SK-N-SH treated with all-trans-retinoic acid at 6 μM for 48 hours (cell line): ENCODE data around the gene EIF5.
A peak's percentile ranks its signal among the peaks of the same experiment; 100 is the strongest.

ENCODE experiments used
- ATAC-seq: fragments of 200-7000 bp; cut with Tn5 transposase; 3 replicates; pipeline ENCODE4 v1.9.1; 2020; ENCODE audit warnings: mild to moderate bottlenecking, moderate library complexity
- ARNTL ChIP-seq: fragments of 450-650 bp; formaldehyde crosslinking; IDR thresholded peaks from 2 replicates; pipeline ENCODE4 v1.5.0; 2020; ENCODE audit warnings: low read depth, mild to moderate bottlenecking, moderate library complexity, borderline replicate concordance
- BACH2 ChIP-seq: fragments of 250-450 bp; sonication (Bioruptor Pico); IDR thresholded peaks from 2 replicates; pipeline ENCODE4 v1.9.0; 2021; ENCODE audit warnings: mild to moderate bottlenecking, borderline replicate concordance
- CSDC2 ChIP-seq: fragments of 250-450 bp; sonication (Bioruptor Pico); IDR thresholded peaks from 2 replicates; pipeline ENCODE4 v1.5.0; 2020; ENCODE audit warnings: mild to moderate bottlenecking, moderate library complexity
- ESRRG ChIP-seq: fragments of 250-450 bp; sonication (Bioruptor Pico); IDR thresholded peaks from 2 replicates; pipeline ENCODE4 v1.6.1; 2021; ENCODE audit warnings: mild to moderate bottlenecking
- GLIS3 ChIP-seq: fragments of 250-450 bp; sonication (Bioruptor Pico); IDR thresholded peaks from 2 replicates; pipeline ENCODE4 v1.5.0; 2020; ENCODE audit warnings: mild to moderate bottlenecking, moderate library complexity
- ISL1 ChIP-seq: fragments of 250-450 bp; sonication (Bioruptor Pico); IDR thresholded peaks from 2 replicates; pipeline ENCODE4 v2.1.2; 2022; ENCODE audit warnings: mild to moderate bottlenecking, moderate library complexity
- OSR1 ChIP-seq: fragments of 250-450 bp; sonication (Bioruptor Pico); IDR thresholded peaks from 2 replicates; pipeline ENCODE4 v1.8.0; 2022; ENCODE audit warnings: moderate library complexity, mild to moderate bottlenecking, inconsistent platforms
- PPARA ChIP-seq: fragments of 250-450 bp; sonication (Bioruptor Pico); IDR thresholded peaks from 2 replicates; pipeline ENCODE4 v1.5.0; 2020; ENCODE audit warnings: mild to moderate bottlenecking, borderline replicate concordance
- RARB ChIP-seq: fragments of 250-450 bp; sonication (Bioruptor Pico); IDR thresholded peaks from 2 replicates; pipeline ENCODE4 v1.8.0; 2021; ENCODE audit warnings: mild to moderate bottlenecking, moderate library complexity
- SNAI2 ChIP-seq: fragments of 250-450 bp; sonication (Bioruptor Pico); IDR thresholded peaks from 2 replicates; pipeline ENCODE4 v1.5.0; 2020; ENCODE audit warnings: mild to moderate bottlenecking, moderate library complexity
- TCF4 ChIP-seq: fragments of 250-450 bp; sonication (Bioruptor Pico); IDR thresholded peaks from 2 replicates; pipeline ENCODE4 v1.8.0; 2021; ENCODE audit warnings: mild to moderate bottlenecking, moderate library complexity, borderline replicate concordance
- TOX ChIP-seq: fragments of 250-450 bp; sonication (Bioruptor Pico); IDR thresholded peaks from 2 replicates; pipeline ENCODE4 v1.8.0; 2021; ENCODE audit warnings: mild to moderate bottlenecking, moderate library complexity, borderline replicate concordance
- ZC3H10 ChIP-seq: fragments of 250-450 bp; sonication (Bioruptor Pico); IDR thresholded peaks from 2 replicates; pipeline ENCODE4 v1.5.1; 2021; ENCODE audit warnings: mild to moderate bottlenecking, moderate library complexity
- ZFP3 ChIP-seq: fragments of 250-450 bp; sonication (Bioruptor Pico); IDR thresholded peaks from 2 replicates; pipeline ENCODE4 v1.5.0; 2020; ENCODE audit warnings: mild to moderate bottlenecking, moderate library complexity
- ZNF565 ChIP-seq: fragments of 450-650 bp; formaldehyde crosslinking; conservative IDR thresholded peaks from 2 replicates; pipeline ENCODE4 v1.5.0; 2020; ENCODE audit warnings: low read depth, mild to moderate bottlenecking, moderate library complexity
- ZNF70 ChIP-seq: fragments of 450-650 bp; formaldehyde crosslinking; IDR thresholded peaks from 2 replicates; pipeline ENCODE4 v1.5.0; 2020; ENCODE audit warnings: mild to moderate bottlenecking, moderate library complexity
- TF ChIP-seq, protein P1 (sequence below): fragments of 250-450 bp; sonication (Bioruptor Pico); IDR thresholded peaks from 2 replicates; pipeline ENCODE4 v1.8.0; 2021; ENCODE audit warnings: low read depth, mild to moderate bottlenecking, moderate library complexity, borderline replicate concordance
- TF ChIP-seq, protein P2 (sequence below): fragments of 250-450 bp; sonication (Bioruptor Pico); IDR thresholded peaks from 2 replicates; pipeline ENCODE4 v1.8.0; 2020; ENCODE audit warnings: mild to moderate bottlenecking, moderate library complexity, borderline replicate concordance
- TF ChIP-seq, protein P3 (sequence below): fragments of 250-450 bp; sonication (Bioruptor Pico); IDR thresholded peaks from 2 replicates; pipeline ENCODE4 v1.5.1; 2020; ENCODE audit warnings: low read depth, mild to moderate bottlenecking, moderate library complexity
- TF ChIP-seq, protein P4 (sequence below): fragments of 250-450 bp; sonication (Bioruptor Pico); IDR thresholded peaks from 2 replicates; pipeline ENCODE4 v1.5.1; 2021; ENCODE audit warnings: mild to moderate bottlenecking, moderate library complexity

EIF5 gene

DNA sequence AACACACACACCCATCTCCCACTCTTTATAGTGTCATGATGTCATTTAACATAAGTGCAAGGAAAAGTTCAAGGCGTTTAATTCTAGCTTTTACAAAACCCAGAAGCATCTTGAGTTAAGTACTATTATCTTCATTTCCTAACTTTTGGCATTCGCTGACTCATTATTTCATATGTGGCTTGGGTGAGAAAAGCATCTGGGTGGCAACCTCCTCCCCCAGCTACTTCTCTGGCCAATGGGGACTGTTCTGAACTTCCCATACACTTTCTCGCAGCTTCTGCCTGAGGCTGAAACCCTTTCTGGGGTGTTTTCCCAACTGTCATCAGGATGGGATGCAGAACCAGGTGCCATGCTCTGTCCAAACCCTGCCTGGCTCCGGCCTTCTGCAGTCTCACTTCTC lies 48.3 kb downstream of the EIF5 start:
- ATAC-seq = no peak
- TF ChIP-seq ARNTL (CRISPR knock-in tag) (no peak), TOX (CRISPR knock-in tag) (no peak), ZFP3 (CRISPR knock-in tag) (no peak), CSDC2 (CRISPR knock-in tag) (no peak), SNAI2 (CRISPR knock-in tag) (no peak), ZC3H10 (CRISPR knock-in tag) (no peak), OSR1 (CRISPR knock-in tag) (no peak), ISL1 (CRISPR knock-in tag) (no peak), PPARA (CRISPR knock-in tag) (no peak), TCF4 (CRISPR knock-in tag) (no peak), GLIS3 (CRISPR knock-in tag) (no peak), ZNF565 (CRISPR knock-in tag) (no peak), ESRRG (CRISPR knock-in tag) (no peak), RARB (no peak), ZNF70 (CRISPR knock-in tag) (no peak)
- TF ChIP-seq, protein P1, sequence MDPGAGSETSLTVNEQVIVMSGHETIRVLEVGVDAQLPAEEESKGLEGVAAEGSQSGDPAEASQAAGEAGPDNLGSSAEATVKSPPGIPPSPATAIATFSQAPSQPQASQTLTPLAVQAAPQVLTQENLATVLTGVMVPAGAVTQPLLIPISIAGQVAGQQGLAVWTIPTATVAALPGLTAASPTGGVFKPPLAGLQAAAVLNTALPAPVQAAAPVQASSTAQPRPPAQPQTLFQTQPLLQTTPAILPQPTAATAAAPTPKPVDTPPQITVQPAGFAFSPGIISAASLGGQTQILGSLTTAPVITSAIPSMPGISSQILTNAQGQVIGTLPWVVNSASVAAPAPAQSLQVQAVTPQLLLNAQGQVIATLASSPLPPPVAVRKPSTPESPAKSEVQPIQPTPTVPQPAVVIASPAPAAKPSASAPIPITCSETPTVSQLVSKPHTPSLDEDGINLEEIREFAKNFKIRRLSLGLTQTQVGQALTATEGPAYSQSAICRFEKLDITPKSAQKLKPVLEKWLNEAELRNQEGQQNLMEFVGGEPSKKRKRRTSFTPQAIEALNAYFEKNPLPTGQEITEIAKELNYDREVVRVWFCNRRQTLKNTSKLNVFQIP = no peak
- TF ChIP-seq, protein P2, sequence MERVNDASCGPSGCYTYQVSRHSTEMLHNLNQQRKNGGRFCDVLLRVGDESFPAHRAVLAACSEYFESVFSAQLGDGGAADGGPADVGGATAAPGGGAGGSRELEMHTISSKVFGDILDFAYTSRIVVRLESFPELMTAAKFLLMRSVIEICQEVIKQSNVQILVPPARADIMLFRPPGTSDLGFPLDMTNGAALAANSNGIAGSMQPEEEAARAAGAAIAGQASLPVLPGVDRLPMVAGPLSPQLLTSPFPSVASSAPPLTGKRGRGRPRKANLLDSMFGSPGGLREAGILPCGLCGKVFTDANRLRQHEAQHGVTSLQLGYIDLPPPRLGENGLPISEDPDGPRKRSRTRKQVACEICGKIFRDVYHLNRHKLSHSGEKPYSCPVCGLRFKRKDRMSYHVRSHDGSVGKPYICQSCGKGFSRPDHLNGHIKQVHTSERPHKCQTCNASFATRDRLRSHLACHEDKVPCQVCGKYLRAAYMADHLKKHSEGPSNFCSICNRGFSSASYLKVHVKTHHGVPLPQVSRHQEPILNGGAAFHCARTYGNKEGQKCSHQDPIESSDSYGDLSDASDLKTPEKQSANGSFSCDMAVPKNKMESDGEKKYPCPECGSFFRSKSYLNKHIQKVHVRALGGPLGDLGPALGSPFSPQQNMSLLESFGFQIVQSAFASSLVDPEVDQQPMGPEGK (CRISPR knock-in tag) = no peak
- TF ChIP-seq, protein P3, sequence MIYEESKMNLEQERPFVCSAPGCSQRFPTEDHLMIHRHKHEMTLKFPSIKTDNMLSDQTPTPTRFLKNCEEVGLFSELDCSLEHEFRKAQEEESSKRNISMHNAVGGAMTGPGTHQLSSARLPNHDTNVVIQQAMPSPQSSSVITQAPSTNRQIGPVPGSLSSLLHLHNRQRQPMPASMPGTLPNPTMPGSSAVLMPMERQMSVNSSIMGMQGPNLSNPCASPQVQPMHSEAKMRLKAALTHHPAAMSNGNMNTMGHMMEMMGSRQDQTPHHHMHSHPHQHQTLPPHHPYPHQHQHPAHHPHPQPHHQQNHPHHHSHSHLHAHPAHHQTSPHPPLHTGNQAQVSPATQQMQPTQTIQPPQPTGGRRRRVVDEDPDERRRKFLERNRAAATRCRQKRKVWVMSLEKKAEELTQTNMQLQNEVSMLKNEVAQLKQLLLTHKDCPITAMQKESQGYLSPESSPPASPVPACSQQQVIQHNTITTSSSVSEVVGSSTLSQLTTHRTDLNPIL (CRISPR knock-in tag) = no peak
- TF ChIP-seq, protein P4, sequence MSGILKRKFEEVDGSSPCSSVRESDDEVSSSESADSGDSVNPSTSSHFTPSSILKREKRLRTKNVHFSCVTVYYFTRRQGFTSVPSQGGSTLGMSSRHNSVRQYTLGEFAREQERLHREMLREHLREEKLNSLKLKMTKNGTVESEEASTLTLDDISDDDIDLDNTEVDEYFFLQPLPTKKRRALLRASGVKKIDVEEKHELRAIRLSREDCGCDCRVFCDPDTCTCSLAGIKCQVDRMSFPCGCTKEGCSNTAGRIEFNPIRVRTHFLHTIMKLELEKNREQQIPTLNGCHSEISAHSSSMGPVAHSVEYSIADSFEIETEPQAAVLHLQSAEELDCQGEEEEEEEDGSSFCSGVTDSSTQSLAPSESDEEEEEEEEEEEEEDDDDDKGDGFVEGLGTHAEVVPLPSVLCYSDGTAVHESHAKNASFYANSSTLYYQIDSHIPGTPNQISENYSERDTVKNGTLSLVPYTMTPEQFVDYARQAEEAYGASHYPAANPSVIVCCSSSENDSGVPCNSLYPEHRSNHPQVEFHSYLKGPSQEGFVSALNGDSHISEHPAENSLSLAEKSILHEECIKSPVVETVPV (CRISPR knock-in tag) = no peak

DNA sequence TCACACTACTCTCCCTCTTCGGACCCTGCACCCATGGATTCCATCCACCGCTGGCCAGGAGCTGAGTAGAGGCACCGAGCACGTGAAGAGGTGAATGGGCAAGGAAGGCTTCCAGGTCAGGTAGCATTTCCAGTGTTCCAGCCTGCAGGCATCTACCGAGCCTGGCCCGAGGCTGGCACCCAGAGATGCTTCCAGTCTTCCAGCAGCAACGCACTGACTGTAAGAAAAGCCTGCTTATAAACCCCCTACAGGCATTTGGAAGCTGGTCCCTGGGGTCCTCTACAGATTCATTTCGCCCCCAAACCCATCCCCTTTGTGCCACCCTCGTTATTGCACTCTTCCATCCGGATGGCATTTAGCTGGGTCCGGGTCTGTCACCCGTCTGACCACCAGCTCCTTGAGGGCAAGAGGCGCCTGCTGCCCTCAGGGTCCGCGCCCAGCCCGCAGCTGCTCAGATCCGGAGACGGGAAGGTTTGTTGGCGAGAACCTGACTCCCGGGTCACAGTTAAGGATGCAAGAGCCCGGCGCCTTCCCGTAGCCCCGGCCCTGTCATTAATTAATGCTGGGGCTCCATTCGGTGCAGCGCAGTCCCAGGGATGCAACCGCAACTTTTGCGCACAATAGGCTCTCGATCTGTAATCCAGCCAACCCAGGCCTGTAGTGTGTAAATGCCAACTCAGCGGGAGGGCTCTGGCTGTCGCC lies 50.6 kb downstream of the EIF5 start:
- ATAC-seq = peak; percentile 55
- TF ChIP-seq ZC3H10 (CRISPR knock-in tag) (no peak), OSR1 (CRISPR knock-in tag) (no peak), ESRRG (CRISPR knock-in tag) (no peak), ISL1 (CRISPR knock-in tag) (no peak), ZNF565 (CRISPR knock-in tag) (no peak), SNAI2 (CRISPR knock-in tag) (no peak), ZNF70 (CRISPR knock-in tag) (no peak), GLIS3 (CRISPR knock-in tag) (no peak), TCF4 (CRISPR knock-in tag) (no peak), ZFP3 (CRISPR knock-in tag) (no peak), BACH2 (CRISPR knock-in tag) (no peak)
- TF ChIP-seq, protein P3 (CRISPR knock-in tag) = no peak
- TF ChIP-seq, protein P2 (CRISPR knock-in tag) = no peak
